B cell (primary cell): Measurements from ENCODE around the gene PAQR4. TPM values are rescaled to one million over a fixed set of nuclear protein-coding genes. Genes with fewer than 3 reads are reported as not detected.
A peak's percentile ranks its signal among the peaks of the same experiment; 100 is the strongest.

Experiments used
- ATAC-seq: fragments of 200-7000 bp; cut with Tn5 transposase; one replicate; pipeline ENCODE4 v1.10.0; 2021; ENCODE audit warnings: low read depth, mild to moderate bottlenecking, moderate number of reproducible peaks, moderate library complexity
- CTCF ChIA-PET: fragments of 350-600 bp; sonication (Branson Sonifier 250); formaldehyde crosslinking; loops from one replicate; lab custom pipeline; 2021; ENCODE audit warnings: antibody characterized with exemption, inconsistent platforms; lab: Charles Lee
- POLR2A ChIA-PET: fragments of 350-600 bp; sonication (Branson Sonifier 250); formaldehyde crosslinking; loops from one replicate; lab custom pipeline; 2021; ENCODE audit warnings: antibody characterized with exemption; lab: Charles Lee
- DNase-seq: peaks from one replicate; pipeline ENCODE4 v3.0.0; 2013
- H2AFZ ChIP-seq: 2 replicates; pipeline ENCODE4 v1.6.1; 2012; ENCODE audit warnings: mild to moderate bottlenecking, low read depth, low read length; ENCODE audit not compliant: insufficient read depth, poor library complexity, severe bottlenecking
- H3K27ac ChIP-seq, 2 donors: 1 replicate in 1 of 2; 2 replicates in 1 of 2; pipeline ENCODE4 v1.5.1; 2012 to 2013; ENCODE audit warnings: low read length in 2 of 2, mild to moderate bottlenecking in 2 of 2, moderate library complexity in 1 of 2
- H3K27me3 ChIP-seq, 4 experiments: fragments of 200-600 bp in 1 of 4; sonication (generic) in 1 of 4; replicated peaks in 1 of 4; 1 replicate in 2 of 4; 2 replicates in 2 of 4; pipeline versions ENCODE4 v1.6.1 to v1.7.0; 2013 to 2016; ENCODE audit warnings: low read length in 3 of 4, mild to moderate bottlenecking in 2 of 4, mixed read lengths in 1 of 4, moderate library complexity in 1 of 4; ENCODE audit not compliant: insufficient read depth in 4 of 4, control insufficient read depth in 3 of 4; ENCODE audit errors: control extremely low read depth in 1 of 4
- H3K36me3 ChIP-seq, 2 experiments: replicated peaks in 1 of 2; 1 replicate in 1 of 2; 2 replicates in 1 of 2; pipeline versions ENCODE4 v1.6.1 to v1.7.1; 2013; ENCODE audit warnings: low read length in 1 of 2; ENCODE audit not compliant: insufficient read depth in 2 of 2, control insufficient read depth in 1 of 2; ENCODE audit errors: control extremely low read depth in 1 of 2, extremely low read depth in 1 of 2
- H3K4me1 ChIP-seq, 2 donors: fragments of 200-600 bp in 1 of 2; sonication (generic) in 1 of 2; 1 replicate in 1 of 2; 2 replicates in 1 of 2; pipeline versions ENCODE4 v1.5.1 to v1.6.1; 2013 to 2017; ENCODE audit warnings: low read length in 2 of 2; ENCODE audit not compliant: control insufficient read depth in 2 of 2, insufficient read depth in 2 of 2
- H3K4me2 ChIP-seq: replicated peaks from 2 replicates; pipeline ENCODE3; 2012; ENCODE audit warnings: mild to moderate bottlenecking, low read depth, low read length; ENCODE audit not compliant: poor library complexity, severe bottlenecking
- H3K4me3 ChIP-seq, 5 experiments: fragments of 200-600 bp in 1 of 5; sonication (generic) in 1 of 5; 1 replicate in 3 of 5; 2 replicates in 2 of 5; pipeline versions ENCODE4 v1.5.1 to v1.7.0; 2011 to 2016; ENCODE audit warnings: low read length in 4 of 5, mild to moderate bottlenecking in 4 of 5, low read depth in 2 of 5, control low read depth in 1 of 5, moderate library complexity in 1 of 5; ENCODE audit not compliant: insufficient read depth in 1 of 5; ENCODE audit errors: control extremely low read depth in 1 of 5, extremely low read depth in 1 of 5
- H3K79me2 ChIP-seq: fragments of 200-600 bp; sonication (generic); one replicate; pipeline ENCODE4 v1.6.0; 2016; ENCODE audit warnings: low read length; ENCODE audit not compliant: control insufficient read depth, insufficient read depth
- H3K9ac ChIP-seq: fragments of 200-600 bp; sonication (generic); 2 replicates; pipeline ENCODE4 v1.6.1; 2017; ENCODE audit warnings: mild to moderate bottlenecking, low read length, moderate library complexity
- H3K9me3 ChIP-seq, 3 donors: one replicate each; pipeline versions ENCODE4 v1.6.1 to v1.7.1; 2013; ENCODE audit warnings: low read length in 2 of 3; ENCODE audit not compliant: control insufficient read depth in 2 of 3, insufficient read depth in 1 of 3; ENCODE audit errors: control extremely low read depth in 1 of 3
- H4K20me1 ChIP-seq: 2 replicates; pipeline ENCODE4 v1.6.0; 2012; ENCODE audit warnings: mild to moderate bottlenecking, low read length; ENCODE audit not compliant: insufficient read depth, control insufficient read depth, poor library complexity, severe bottlenecking
- H3K27ac Mint-ChIP-seq: one replicate; pipeline ENCODE4 v1.8.0; 2021; ENCODE audit warnings: mixed read lengths
- H3K27me3 Mint-ChIP-seq: one replicate; pipeline ENCODE4 v1.8.0; 2021; ENCODE audit warnings: mixed read lengths
- H3K4me1 Mint-ChIP-seq: one replicate; pipeline ENCODE4 v1.8.0; 2021; ENCODE audit warnings: mixed read lengths
- H3K4me3 Mint-ChIP-seq: one replicate; pipeline ENCODE4 v1.8.0; 2021; ENCODE audit warnings: mixed read lengths
- H3K9me3 Mint-ChIP-seq: one replicate; pipeline ENCODE4 v1.8.0; 2022; ENCODE audit warnings: mixed read lengths; ENCODE audit not compliant: insufficient read depth
- CTCF ChIP-seq: fragments of 200-600 bp; IDR thresholded peaks from one replicate; pipeline ENCODE4 v1.8.0; 2022; ENCODE audit warnings: antibody characterized with exemption, mild to moderate bottlenecking
- EZH2 ChIP-seq: IDR thresholded peaks from 2 replicates; pipeline ENCODE4 v1.6.1; 2012; ENCODE audit warnings: borderline replicate concordance, low read depth, mild to moderate bottlenecking, moderate library complexity, low read length; ENCODE audit not compliant: insufficient read depth, poor library complexity, severe bottlenecking
- WGBS: methylation state at CpG from one replicate; pipeline ENCODE4 v1.1.5; 2013; ENCODE audit warnings: missing lambda C conversion rate; ENCODE audit not compliant: insufficient coverage; 5-methylcytosine and 5-hydroxymethylcytosine counted together
- intact Hi-C: fragments of 100-400 bp; cut with micrococcal nuclease; formaldehyde crosslinking; loops from one replicate; pipeline ENCODE4 v1.10.0; 2022
- polyA plus RNA-seq: library from polyadenylated mRNA; depleted of rRNA; stranded (reverse); fragments of >200 nt; gene quantifications from 2 replicates; pipeline ENCODE4 v1.2.3, GENCODE V29; 2012
- total RNA-seq, 2 donors: library from RNA; stranded (reverse); fragments of 120-200 nt in 1 of 2; gene quantifications; 1 replicate in 1 of 2; 2 replicates in 1 of 2; pipeline versions ENCODE4 v1.2.3 to v1.2.4, GENCODE V29; 2013 to 2022

The PAQR4 gene
- total and polyA plus RNA-seq, 2 donors (not counting 1 experiment from before 2014, with no cell fraction given), result 2.6 to 2.8 TPM

GRCh38 chr16:2925951-2926649 lies 43.0 kb upstream of the PAQR4 start:
- CTCF ChIA-PET, result interaction anchor here (0.6 to 1.9 kb wide), 14 partner anchors 12 to 60 kb away, joined by 3 to 9 read pairs (median 5); partner anchors contain the start of genes FLYWCH1, FLYWCH2 and PAQR4
- Histone ChIP-seq H3K9me3 (no peaks in the 10 kb centered on the region), H3K4me2 (no peak overlapping the region), H3K4me1 (peaks cover 4 to 9% of the 10 kb centered on the region in 2 donors), H3K79me2 (peaks cover 14% of the 10 kb centered on the region), H2AFZ (no peak overlapping the region), H3K9ac (no peak overlapping the region), H4K20me1 (peaks cover 5% of the 10 kb centered on the region), H3K27ac (no peak overlapping the region), H3K36me3 (peaks cover 0 to 9% of the 10 kb centered on the region in 2 experiments), H3K4me3 (no peak overlapping the region), H3K27me3 (no peaks in the 10 kb centered on the region)
- POLR2A ChIA-PET, result no interaction called here
- Mint-ChIP-seq H3K27ac (no peak overlapping the region), H3K27me3 (no peaks in the 10 kb centered on the region), H3K4me1 (peaks cover 7% of the 10 kb centered on the region), H3K9me3 (no peaks in the 10 kb centered on the region), H3K4me3 (no peak overlapping the region)
- TF ChIP-seq CTCF (no peak), EZH2 (no peak)
- 100% methylated on average over 4 of the region's 9 CpGs for WGBS
- intact Hi-C loops, result loop anchor here (2.0 kb wide), 1 partner anchor 43 kb away; the partner anchor contains the start of gene FLYWCH2
- DNase-seq (no peak), ATAC-seq (no peak)

GRCh38 chr16:2926650-2926999 lies 42.5 kb upstream of the PAQR4 start:
- intact Hi-C loops, result loop anchor here (2.0 kb wide), 1 partner anchor 44 kb away; the partner anchor contains the start of gene FLYWCH2
- H3K36me3 ChIP-seq, result peaks cover 0 to 9% of the 10 kb centered on the region in 2 experiments
- no peaks in the 10 kb centered on the region for H3K9me3 Mint-ChIP-seq
- TF ChIP-seq CTCF, result no peak
- no peak for DNase-seq
- CTCF ChIA-PET, result interaction anchor here (0.7 to 1.9 kb wide), 19 partner anchors 8 to 61 kb away, joined by 3 to 9 read pairs (median 4); partner anchors contain the start of genes FLYWCH1, FLYWCH2 and PAQR4
- H3K4me3 ChIP-seq, result no peak overlapping the region
- ATAC-seq, result no peak
- H3K9ac ChIP-seq, result no peak overlapping the region
- H2AFZ ChIP-seq, result peak overlapping the region; percentile 60
- no peak overlapping the region for H3K27ac ChIP-seq
- POLR2A ChIA-PET, result interaction anchor here (0.8 kb wide), 1 partner anchor 58 kb away, joined by 3 read pairs; no protein-coding TSS in a partner anchor
- H3K4me3 Mint-ChIP-seq, result peak overlapping the region; percentile 17
- no peaks in the 10 kb centered on the region for H3K9me3 ChIP-seq
- H3K4me1 Mint-ChIP-seq, result peaks cover 7% of the 10 kb centered on the region
- no peak overlapping the region for H3K27ac Mint-ChIP-seq
- peaks cover 9% of the 10 kb centered on the region for H3K79me2 ChIP-seq
- no peaks in the 10 kb centered on the region for H3K27me3 ChIP-seq
- H3K4me1 ChIP-seq, result peaks cover 4 to 9% of the 10 kb centered on the region in 2 donors
- 60% methylated on average over 2 of the region's 5 CpGs for WGBS
- peaks cover 5% of the 10 kb centered on the region for H4K20me1 ChIP-seq
- no peaks in the 10 kb centered on the region for H3K27me3 Mint-ChIP-seq
- H3K4me2 ChIP-seq, result peak overlapping the region; percentile 61
